HCT116 (cell line): ENCODE measurements around the gene AUP1.

Experiments used
- CEBPB ChIP-seq: IDR thresholded peaks from 2 replicates; pipeline ENCODE4 v1.6.1; 2012; ENCODE audit warnings: low read depth
- EZH2 ChIP-seq: fragments of 200-600 bp; sonication (generic); IDR thresholded peaks from 2 replicates; pipeline ENCODE4 v1.6.1; 2017; ENCODE audit warnings: antibody characterized with exemption, mixed run types
- EZH2phosphoT487 ChIP-seq: fragments of 200-600 bp; IDR thresholded peaks from 2 replicates; pipeline ENCODE4 v1.6.1; 2018; ENCODE audit warnings: antibody characterized with exemption, borderline replicate concordance
- MAX ChIP-seq: IDR thresholded peaks from 2 replicates; pipeline ENCODE4 v1.6.1; 2012
- POLR2A ChIP-seq: IDR thresholded peaks from 2 replicates; pipeline ENCODE4 v1.7.0; 2011; ENCODE audit warnings: borderline replicate concordance; ENCODE audit not compliant: insufficient read depth, insufficient read length; ENCODE audit errors: extremely low read depth
- POLR2AphosphoS5 ChIP-seq: IDR thresholded peaks from 2 replicates; pipeline ENCODE4 v1.6.1; 2011; ENCODE audit warnings: mild to moderate bottlenecking, low read depth, low read length, moderate library complexity
- RAD21 ChIP-seq: IDR thresholded peaks from 2 replicates; pipeline ENCODE4 v1.6.1; 2012; ENCODE audit warnings: low read depth, mild to moderate bottlenecking
- TCF7L2 ChIP-seq: IDR thresholded peaks from 2 replicates; pipeline ENCODE4 v1.7.0; 2011; ENCODE audit warnings: borderline replicate concordance, inconsistent platforms; ENCODE audit not compliant: insufficient read depth, insufficient read length; ENCODE audit errors: extremely low read depth
- ZBTB33 ChIP-seq: IDR thresholded peaks from 2 replicates; pipeline ENCODE4 v1.6.1; 2011; ENCODE audit warnings: mild to moderate bottlenecking, low read length, moderate library complexity; ENCODE audit not compliant: insufficient replicate concordance; ENCODE audit errors: extremely low read depth
- ZNF274 ChIP-seq: fragments of 200-500 bp; sonication (Bioruptor generic); IDR thresholded peaks from 2 replicates; pipeline ENCODE4 v1.6.1; 2014; ENCODE audit warnings: mild to moderate bottlenecking, low read depth, low read length, inconsistent platforms
- TF ChIP-seq, protein P1 (sequence below), 3 experiments: fragments of 200-600 bp in 1 of 3; sonication (generic) in 1 of 3; IDR thresholded peaks in 2 of 3; conservative IDR thresholded peaks in 1 of 3; 2 replicates each; pipeline ENCODE4 v1.5.1; 2012 to 2017; ENCODE audit warnings: low read depth in 2 of 3, low read length in 2 of 3, antibody characterized with exemption in 1 of 3, borderline replicate concordance in 1 of 3, control low read depth in 1 of 3, mild to moderate bottlenecking in 1 of 3, mixed read lengths in 1 of 3, mixed run types in 1 of 3, moderate library complexity in 1 of 3; ENCODE audit not compliant: insufficient read depth in 1 of 3
- TF ChIP-seq, protein P2 (sequence below): IDR thresholded peaks from 2 replicates; pipeline ENCODE4 v1.6.1; 2012; ENCODE audit warnings: low read depth

DNA sequence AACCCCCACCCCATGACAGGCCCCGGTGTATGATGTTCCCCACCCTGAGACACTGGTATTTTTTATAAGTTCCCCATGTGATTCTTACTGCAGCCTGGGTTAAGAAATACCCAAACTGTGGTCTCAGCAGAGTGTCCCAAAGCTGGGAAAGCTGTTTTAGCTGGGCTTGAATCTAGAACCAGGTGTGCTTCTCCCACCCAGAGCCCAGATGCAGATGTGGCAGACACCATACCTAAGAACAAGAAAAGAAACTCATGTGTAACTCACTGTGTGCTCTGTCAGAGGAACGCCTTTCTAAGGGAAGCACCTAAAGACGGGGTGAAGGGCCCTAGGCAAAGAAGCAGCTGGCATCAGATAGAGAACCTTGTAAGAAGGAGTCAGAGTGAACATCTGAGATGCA is 48.9 kb upstream of the AUP1 start:
- TF ChIP-seq EZH2 = no peak
- TF ChIP-seq POLR2A = no peak
- TF ChIP-seq, protein P1, sequence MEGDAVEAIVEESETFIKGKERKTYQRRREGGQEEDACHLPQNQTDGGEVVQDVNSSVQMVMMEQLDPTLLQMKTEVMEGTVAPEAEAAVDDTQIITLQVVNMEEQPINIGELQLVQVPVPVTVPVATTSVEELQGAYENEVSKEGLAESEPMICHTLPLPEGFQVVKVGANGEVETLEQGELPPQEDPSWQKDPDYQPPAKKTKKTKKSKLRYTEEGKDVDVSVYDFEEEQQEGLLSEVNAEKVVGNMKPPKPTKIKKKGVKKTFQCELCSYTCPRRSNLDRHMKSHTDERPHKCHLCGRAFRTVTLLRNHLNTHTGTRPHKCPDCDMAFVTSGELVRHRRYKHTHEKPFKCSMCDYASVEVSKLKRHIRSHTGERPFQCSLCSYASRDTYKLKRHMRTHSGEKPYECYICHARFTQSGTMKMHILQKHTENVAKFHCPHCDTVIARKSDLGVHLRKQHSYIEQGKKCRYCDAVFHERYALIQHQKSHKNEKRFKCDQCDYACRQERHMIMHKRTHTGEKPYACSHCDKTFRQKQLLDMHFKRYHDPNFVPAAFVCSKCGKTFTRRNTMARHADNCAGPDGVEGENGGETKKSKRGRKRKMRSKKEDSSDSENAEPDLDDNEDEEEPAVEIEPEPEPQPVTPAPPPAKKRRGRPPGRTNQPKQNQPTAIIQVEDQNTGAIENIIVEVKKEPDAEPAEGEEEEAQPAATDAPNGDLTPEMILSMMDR (IDR thresholded peaks at IDR 0.05 in 2 of 3, conservative IDR thresholded peaks at IDR 0.05 in 1 of 3; ENCODE audit: borderline replicate concordance in 1 of 3, insufficient read depth in 1 of 3, low read depth in 2 of 3, low read length in 2 of 3) = no peak
- TF ChIP-seq ZBTB33 = no peak
- TF ChIP-seq TCF7L2 = no peak
- no peak for TF ChIP-seq RAD21
- TF ChIP-seq ZNF274 = no peak
- no peak for TF ChIP-seq MAX
- TF ChIP-seq POLR2AphosphoS5 = no peak
- no peak for TF ChIP-seq CEBPB
- TF ChIP-seq, protein P2, sequence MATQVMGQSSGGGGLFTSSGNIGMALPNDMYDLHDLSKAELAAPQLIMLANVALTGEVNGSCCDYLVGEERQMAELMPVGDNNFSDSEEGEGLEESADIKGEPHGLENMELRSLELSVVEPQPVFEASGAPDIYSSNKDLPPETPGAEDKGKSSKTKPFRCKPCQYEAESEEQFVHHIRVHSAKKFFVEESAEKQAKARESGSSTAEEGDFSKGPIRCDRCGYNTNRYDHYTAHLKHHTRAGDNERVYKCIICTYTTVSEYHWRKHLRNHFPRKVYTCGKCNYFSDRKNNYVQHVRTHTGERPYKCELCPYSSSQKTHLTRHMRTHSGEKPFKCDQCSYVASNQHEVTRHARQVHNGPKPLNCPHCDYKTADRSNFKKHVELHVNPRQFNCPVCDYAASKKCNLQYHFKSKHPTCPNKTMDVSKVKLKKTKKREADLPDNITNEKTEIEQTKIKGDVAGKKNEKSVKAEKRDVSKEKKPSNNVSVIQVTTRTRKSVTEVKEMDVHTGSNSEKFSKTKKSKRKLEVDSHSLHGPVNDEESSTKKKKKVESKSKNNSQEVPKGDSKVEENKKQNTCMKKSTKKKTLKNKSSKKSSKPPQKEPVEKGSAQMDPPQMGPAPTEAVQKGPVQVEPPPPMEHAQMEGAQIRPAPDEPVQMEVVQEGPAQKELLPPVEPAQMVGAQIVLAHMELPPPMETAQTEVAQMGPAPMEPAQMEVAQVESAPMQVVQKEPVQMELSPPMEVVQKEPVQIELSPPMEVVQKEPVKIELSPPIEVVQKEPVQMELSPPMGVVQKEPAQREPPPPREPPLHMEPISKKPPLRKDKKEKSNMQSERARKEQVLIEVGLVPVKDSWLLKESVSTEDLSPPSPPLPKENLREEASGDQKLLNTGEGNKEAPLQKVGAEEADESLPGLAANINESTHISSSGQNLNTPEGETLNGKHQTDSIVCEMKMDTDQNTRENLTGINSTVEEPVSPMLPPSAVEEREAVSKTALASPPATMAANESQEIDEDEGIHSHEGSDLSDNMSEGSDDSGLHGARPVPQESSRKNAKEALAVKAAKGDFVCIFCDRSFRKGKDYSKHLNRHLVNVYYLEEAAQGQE = no peak
- TF ChIP-seq EZH2phosphoT487 = no peak
